AG04449 (cell line): Measurements from ENCODE around the gene ZNF160.
"Not testable (repeated sequence)": the region's sequence is repeated elsewhere in the genome, so short reads cannot be mapped to it uniquely, and the experiment has no call there.

Experiments used
- CTCF ChIA-PET: fragments of 350-600 bp; formaldehyde crosslinking; extraction: SDS; loops from one replicate; lab custom pipeline; 2021; ENCODE audit warnings: antibody characterized with exemption; lab: Yijun Ruan, JAX
- POLR2A ChIA-PET: fragments of 400-600, 350-600 bp; formaldehyde crosslinking; extraction: SDS; loops from one replicate; lab custom pipeline; 2020; ENCODE audit warnings: antibody characterized with exemption, inconsistent platforms; lab: Yijun Ruan, JAX
- DNase-seq: peaks from one replicate; pipeline ENCODE4 v3.0.0-alpha.2; 2010; ENCODE audit warnings: low read depth, low spot score
- H3K4me3 ChIP-seq: 2 replicates; pipeline ENCODE4 v1.5.1; 2011; ENCODE audit warnings: low read depth, mild to moderate bottlenecking, control low read depth, low read length
- TF ChIP-seq, protein P1 (sequence below): IDR thresholded peaks from one replicate; pipeline ENCODE4 v1.5.1; 2011; ENCODE audit warnings: mild to moderate bottlenecking, moderate library complexity, low read length, control low read depth, inconsistent platforms; ENCODE audit not compliant: insufficient read depth; ENCODE audit errors: missing control alignments

Gene ZNF160

GRCh38 chr19:53102206-53102755, 941 bp downstream of the ZNF160 start:
- TF ChIP-seq, protein P1, sequence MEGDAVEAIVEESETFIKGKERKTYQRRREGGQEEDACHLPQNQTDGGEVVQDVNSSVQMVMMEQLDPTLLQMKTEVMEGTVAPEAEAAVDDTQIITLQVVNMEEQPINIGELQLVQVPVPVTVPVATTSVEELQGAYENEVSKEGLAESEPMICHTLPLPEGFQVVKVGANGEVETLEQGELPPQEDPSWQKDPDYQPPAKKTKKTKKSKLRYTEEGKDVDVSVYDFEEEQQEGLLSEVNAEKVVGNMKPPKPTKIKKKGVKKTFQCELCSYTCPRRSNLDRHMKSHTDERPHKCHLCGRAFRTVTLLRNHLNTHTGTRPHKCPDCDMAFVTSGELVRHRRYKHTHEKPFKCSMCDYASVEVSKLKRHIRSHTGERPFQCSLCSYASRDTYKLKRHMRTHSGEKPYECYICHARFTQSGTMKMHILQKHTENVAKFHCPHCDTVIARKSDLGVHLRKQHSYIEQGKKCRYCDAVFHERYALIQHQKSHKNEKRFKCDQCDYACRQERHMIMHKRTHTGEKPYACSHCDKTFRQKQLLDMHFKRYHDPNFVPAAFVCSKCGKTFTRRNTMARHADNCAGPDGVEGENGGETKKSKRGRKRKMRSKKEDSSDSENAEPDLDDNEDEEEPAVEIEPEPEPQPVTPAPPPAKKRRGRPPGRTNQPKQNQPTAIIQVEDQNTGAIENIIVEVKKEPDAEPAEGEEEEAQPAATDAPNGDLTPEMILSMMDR = no peak
- H3K4me3 ChIP-seq = peak overlapping the region; percentile 92
- ChIA-PET CTCF (interaction anchor here (1.3 kb wide), 2 partner anchors 11 to 139 kb away, joined by 4 to 6 read pairs; partner anchors contain the start of gene ZNF816), POLR2A (interaction anchor here (0.6 kb wide), 1 partner anchor 168 kb away, joined by 3 read pairs; no protein-coding TSS in a partner anchor)
- DNase-seq = no peak

DNA sequence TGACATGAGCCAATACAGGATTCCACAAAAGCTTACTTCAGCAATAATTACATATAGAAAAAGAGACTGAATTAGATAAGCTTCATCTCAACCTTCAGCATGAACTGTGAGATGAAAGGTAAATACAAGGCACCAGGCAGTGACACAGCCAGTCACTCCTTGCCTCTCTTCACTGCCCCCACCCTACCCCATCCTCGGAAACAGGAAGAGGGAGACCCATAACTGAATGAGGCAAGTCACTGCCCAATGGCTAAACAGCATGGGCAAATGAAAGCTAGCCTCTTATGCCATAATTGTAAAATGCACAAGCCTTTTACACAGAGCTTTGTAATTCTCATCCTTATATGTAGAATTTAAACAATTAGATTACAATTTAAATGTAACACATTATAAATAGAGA, 1.7 kb downstream of the ZNF160 start:
- no peak for DNase-seq
- H3K4me3 ChIP-seq = peak overlapping the region; percentile 92; the same call in 1 of the 2 replicates
- TF ChIP-seq, protein P1 = no peak
- CTCF ChIA-PET = interaction anchor here (1.3 kb wide), 2 partner anchors 10 to 138 kb away, joined by 4 to 6 read pairs; partner anchors contain the start of gene ZNF816
- POLR2A ChIA-PET = no interaction called here

DNA sequence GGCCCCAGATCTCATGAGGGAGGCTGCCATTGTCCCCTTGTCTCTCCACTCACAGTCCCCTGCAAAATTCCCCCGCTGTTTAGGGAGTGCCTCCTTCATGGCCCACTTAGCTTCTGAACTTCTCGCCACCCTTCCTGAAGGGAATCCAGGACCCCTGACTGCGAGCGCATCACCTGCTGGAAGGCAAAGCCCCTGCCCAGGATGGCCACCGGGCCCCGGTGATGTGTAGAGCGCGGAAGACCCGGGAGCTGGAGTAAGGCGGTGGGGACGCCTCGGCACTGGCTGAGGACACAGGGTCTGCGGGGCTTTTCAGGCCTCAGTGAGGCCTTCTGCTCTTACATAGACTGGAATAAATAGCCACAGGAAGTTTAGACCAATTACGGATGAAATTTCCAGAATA, 4.7 kb downstream of the ZNF160 start:
- POLR2A ChIA-PET, H3K4me3 ChIP-seq, CTCF ChIA-PET, DNase-seq: not testable (repeated sequence)

- POLR2A ChIA-PET = not testable (repeated sequence)
These were observed 6.1 kb downstream of the ZNF160 start for GRCh38 chr19:53096982-53097690.

GRCh38 chr19:53096579-53096978, 6.6 kb downstream of the ZNF160 start:
- H3K4me3 ChIP-seq, POLR2A ChIA-PET, CTCF ChIA-PET, DNase-seq: not testable (repeated sequence)

More at GRCh38 chr19:53096982-53097690, 6.1 kb downstream of the ZNF160 start:
- H3K4me3 ChIP-seq, CTCF ChIA-PET, DNase-seq: not testable (repeated sequence)

GRCh38 chr19:53094754-53095575, 8.3 kb downstream of the ZNF160 start:
- TF ChIP-seq, protein P1 = no peak
- CTCF ChIA-PET = no interaction called here
- POLR2A ChIA-PET = interaction anchor here (0.7 kb wide), 1 partner anchor 1734 kb away, joined by 3 read pairs; no protein-coding TSS in a partner anchor
- DNase-seq = no peak
- H3K4me3 ChIP-seq = no peak overlapping the region

DNA sequence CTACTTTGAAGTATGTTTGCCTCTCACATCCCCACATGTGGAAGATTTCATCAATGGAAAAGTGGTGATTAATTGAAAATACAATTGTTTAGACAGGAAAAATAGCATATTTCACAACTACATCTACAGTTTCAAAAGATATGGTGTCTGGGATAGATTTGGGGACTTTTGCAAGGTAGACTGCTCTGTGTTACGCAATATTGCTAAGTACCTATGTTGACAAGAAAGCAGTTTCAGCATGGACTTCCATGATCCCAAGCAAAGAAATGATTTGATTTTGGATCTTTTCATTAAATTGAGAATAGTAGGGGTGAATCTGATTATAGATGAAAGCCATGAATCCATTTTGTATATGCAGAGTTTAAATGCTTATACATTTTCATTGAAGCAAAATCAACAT, 10.5 kb downstream of the ZNF160 start:
- TF ChIP-seq, protein P1 = no peak
- ChIA-PET CTCF (interaction anchor here (2.5 kb wide), 1 partner anchor 9 kb away, joined by 6 read pairs; no protein-coding TSS in a partner anchor), POLR2A (no interaction called here)
- no peak for DNase-seq
- no peak overlapping the region for H3K4me3 ChIP-seq
